OCI-LY7 (cell line): Measurements from ENCODE around the gene HYCC1. TPM values are rescaled to one million over a fixed set of nuclear protein-coding genes. Genes with fewer than 3 reads are reported as not detected.

Experiments used
- Bru-seq: library from RNA; stranded (reverse); fragments of 400-500 nt; gene quantifications from one replicate; lab custom pipeline; 2021; lab: Mats Ljungman, UMichigan
- BruChase-seq, 2 experiments: library from RNA; stranded (reverse); fragments of 400-500 nt; gene quantifications; one replicate each; lab custom pipeline; 2021; lab: Mats Ljungman, UMichigan
- BruUV-seq: library from RNA; stranded (reverse); fragments of 400-500 nt; replicated peaks from 2 replicates; lab custom pipeline; 2021; lab: Mats Ljungman, UMichigan
- CTCF ChIA-PET: fragments of 300-600 bp; sonication (Branson Sonifier 250); formaldehyde crosslinking; loops from one replicate; lab custom pipeline; 2022; ENCODE audit warnings: antibody characterized with exemption; ENCODE audit not compliant: unreplicated experiment; lab: Charles Lee
- POLR2A ChIA-PET: fragments of 300-600 bp; sonication (Branson Sonifier 250); formaldehyde crosslinking; loops from one replicate; lab custom pipeline; 2022; ENCODE audit warnings: antibody characterized with exemption; lab: Charles Lee
- DNase-seq: peaks from one replicate; pipeline ENCODE4 v3.0.0-alpha.2; 2015; ENCODE audit warnings: low spot score
- H2AFZ ChIP-seq: fragments of 200-600 bp; sonication (generic), shearing (Covaris generic); 2 replicates; pipeline ENCODE4 v1.6.1; 2014; ENCODE audit warnings: mild to moderate bottlenecking, antibody characterized with exemption, low read length, moderate library complexity
- H3K27ac ChIP-seq: fragments of 200-600 bp; sonication (generic); 2 replicates; pipeline ENCODE4 v1.5.1; 2014; ENCODE audit warnings: mixed run types, low read depth, mild to moderate bottlenecking, moderate library complexity, low read length, inconsistent platforms; ENCODE audit not compliant: poor library complexity, severe bottlenecking
- H3K36me3 ChIP-seq: fragments of 200-600 bp; sonication (generic); 2 replicates; pipeline ENCODE4 v1.6.1; 2014; ENCODE audit warnings: mild to moderate bottlenecking, antibody characterized with exemption, low read length, moderate library complexity, mixed read lengths; ENCODE audit not compliant: insufficient read depth
- H3K4me1 ChIP-seq: fragments of 200-600 bp; sonication (generic); 2 replicates; pipeline ENCODE4 v1.5.1; 2014; ENCODE audit warnings: mild to moderate bottlenecking, low read length; ENCODE audit not compliant: insufficient read depth, poor library complexity, severe bottlenecking
- H3K4me2 ChIP-seq: fragments of 200-600 bp; sonication (generic); 2 replicates; pipeline ENCODE4 v1.6.1; 2014; ENCODE audit warnings: mild to moderate bottlenecking, low read length
- H3K4me3 ChIP-seq: fragments of 200-600 bp; sonication (generic); 2 replicates; pipeline ENCODE4 v1.5.1; 2014; ENCODE audit warnings: mild to moderate bottlenecking, low read depth, low read length; ENCODE audit not compliant: poor library complexity, severe bottlenecking
- H3K79me2 ChIP-seq: fragments of 200-600 bp; sonication (generic); 2 replicates; pipeline ENCODE4 v1.6.1; 2016; ENCODE audit warnings: low read depth, mild to moderate bottlenecking, low read length, moderate library complexity, mixed read lengths; ENCODE audit not compliant: insufficient read depth
- H3K9me2 ChIP-seq: fragments of 200-600 bp; sonication (generic); 2 replicates; pipeline ENCODE4 v1.6.1; 2016; ENCODE audit warnings: mild to moderate bottlenecking, low read length, mixed read lengths; ENCODE audit not compliant: insufficient read depth
- H3K9me3 ChIP-seq: fragments of 200-600 bp; sonication (generic); 2 replicates; pipeline ENCODE4 v1.6.1; 2014; ENCODE audit warnings: mild to moderate bottlenecking, mixed run types, low read length, mixed read lengths
- H4K20me1 ChIP-seq: fragments of 200-600 bp; sonication (generic); 2 replicates; pipeline ENCODE4 v1.6.1; 2014; ENCODE audit warnings: mild to moderate bottlenecking, antibody characterized with exemption, low read length, moderate library complexity, mixed read lengths; ENCODE audit not compliant: insufficient read depth
- EZH2phosphoT487 ChIP-seq: fragments of 200-600 bp; sonication (generic); IDR thresholded peaks from 2 replicates; pipeline ENCODE4 v1.6.1; 2018; ENCODE audit warnings: low read depth, borderline replicate concordance, mild to moderate bottlenecking, mixed run types, antibody characterized with exemption, low read length, moderate library complexity, mixed read lengths
- intact Hi-C: fragments of 100-400 bp; cut with micrococcal nuclease; formaldehyde crosslinking; loops from one replicate; pipeline ENCODE4 v1.10.0; 2022; ENCODE audit not compliant: unreplicated experiment
- long read RNA-seq: library from polyadenylated mRNA; stranded (forward); transcript quantifications from one replicate; pipeline ENCODE4 v2.0.0, GENCODE V29; 2022
- total RNA-seq, 2 experiments: library from RNA; depleted of rRNA in 1 of 2; stranded (reverse); fragments of >200 nt in 1 of 2; shearing (Covaris generic) in 1 of 2; gene quantifications; 2 replicates each; pipeline ENCODE4 v1.2.3, GENCODE V29; 2014 to 2022
- TF ChIP-seq, protein P1 (sequence below): fragments of 200-600 bp; sonication (generic); conservative IDR thresholded peaks from 2 replicates; pipeline ENCODE4 v1.5.1; 2014; ENCODE audit warnings: mild to moderate bottlenecking, antibody characterized with exemption, low read length, moderate library complexity, mixed read lengths

Gene HYCC1
- total RNA-seq (2014; rRNA removed; shearing (Covaris generic)) = 43.3 and 69.9 TPM in 2 replicates
- 157 and 171 TPM in 2 replicates for total RNA-seq (2022)
- Bru-seq, nascent RNA = percentile 98 among the genes with signal in this experiment
- percentile 92 among the genes with signal in this experiment for BruChase-seq, experiment 1, labeled RNA remaining after a 6-hour chase
- percentile 97 among the genes with signal in this experiment for BruChase-seq, experiment 2, labeled RNA remaining after a 2-hour chase
- long read RNA-seq, full-length matches to known transcripts = 141 of 197 reads
- long read RNA-seq, partial matches to known transcripts = 8 of 197 reads
- long read RNA-seq, other reads (novel, unspliced or antisense) = 48 of 197 reads

DNA sequence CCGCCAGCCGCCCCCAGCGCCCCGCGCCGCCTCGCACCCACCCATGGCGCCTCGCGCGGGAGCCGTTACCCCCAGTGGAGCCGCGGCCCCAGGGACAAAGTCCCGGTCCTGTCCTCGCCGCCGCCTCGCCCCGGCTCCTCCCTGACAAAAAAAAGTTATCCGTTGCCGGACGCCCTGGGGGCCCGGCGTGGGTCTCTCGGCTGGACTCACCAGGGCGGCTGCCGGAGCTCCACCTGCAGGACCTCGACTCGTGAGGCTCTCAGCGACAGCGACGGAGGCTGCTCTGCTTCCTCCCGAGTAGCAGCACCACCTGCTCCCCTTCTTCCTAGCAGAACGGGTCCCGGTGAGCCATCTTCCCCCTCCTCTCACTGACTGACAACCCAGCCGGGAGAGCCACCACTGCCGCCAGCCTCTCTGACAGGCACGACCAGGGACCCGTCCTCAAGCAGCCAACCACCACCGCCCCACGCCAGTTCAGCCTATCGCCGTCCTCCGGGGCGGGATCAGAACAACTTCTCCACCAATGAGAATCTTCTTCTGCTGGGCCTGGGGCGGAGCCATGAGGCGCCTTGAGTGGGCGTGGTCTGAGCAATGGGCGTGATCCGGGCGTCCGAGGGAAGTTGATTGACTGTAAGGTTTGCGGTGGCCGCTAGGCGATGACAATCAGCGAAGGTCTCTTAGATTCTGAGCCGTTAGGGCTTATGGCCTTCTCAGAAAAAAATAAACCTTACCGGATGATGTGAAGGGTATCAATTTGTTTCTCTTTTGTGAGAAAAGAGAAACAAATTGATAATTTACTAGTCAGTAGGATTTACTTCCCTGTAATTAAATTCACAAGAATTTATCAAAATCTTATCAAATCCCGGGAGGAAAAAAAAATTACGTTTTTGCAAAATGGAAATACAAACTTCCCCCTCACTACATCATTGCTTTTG, at the start of gene HYCC1:
TSS of gene HYCC1 (minus strand) at position 416 of the 935 bp plus-strand sequence. CDS start 23,019 bp downstream, outside the sequence.
- peaks cover 30% of the 10 kb centered on the region for H4K20me1 ChIP-seq
- intact Hi-C loops = loop anchor here (1.0 to 10.0 kb wide), 8 partner anchors 24 to 1069 kb away; partner anchors contain the start of genes CDCA7L, IGF2BP3, RAPGEF5 and TOMM7
- H3K9me3 ChIP-seq = no peaks in the 10 kb centered on the region
- ChIA-PET POLR2A (interaction anchor here (0.7 to 3.7 kb wide), 5 partner anchors 12 to 40 kb away, joined by 3 to 31 read pairs (median 7); no protein-coding TSS in a partner anchor), CTCF (interaction anchor here (0.7 kb wide), 1 partner anchor 25 kb away, joined by 3 read pairs; no protein-coding TSS in a partner anchor)
- H3K36me3 ChIP-seq = peaks cover 16% of the 10 kb centered on the region; the same call in 1 of the 2 replicates
- H3K9me2 ChIP-seq = no peaks in the 10 kb centered on the region
- peak within 1 kb of the TSS; percentile 86 for H3K4me2 ChIP-seq
- H3K27ac ChIP-seq = peak within 1 kb of the TSS; percentile 84
- H3K4me1 ChIP-seq = peaks cover 75% of the 10 kb centered on the region
- H2AFZ ChIP-seq = peak within 1 kb of the TSS; percentile 95
- BruUV-seq = no TSS peak
- H3K4me3 ChIP-seq = peak within 1 kb of the TSS; percentile 98
- TF ChIP-seq, protein P1, sequence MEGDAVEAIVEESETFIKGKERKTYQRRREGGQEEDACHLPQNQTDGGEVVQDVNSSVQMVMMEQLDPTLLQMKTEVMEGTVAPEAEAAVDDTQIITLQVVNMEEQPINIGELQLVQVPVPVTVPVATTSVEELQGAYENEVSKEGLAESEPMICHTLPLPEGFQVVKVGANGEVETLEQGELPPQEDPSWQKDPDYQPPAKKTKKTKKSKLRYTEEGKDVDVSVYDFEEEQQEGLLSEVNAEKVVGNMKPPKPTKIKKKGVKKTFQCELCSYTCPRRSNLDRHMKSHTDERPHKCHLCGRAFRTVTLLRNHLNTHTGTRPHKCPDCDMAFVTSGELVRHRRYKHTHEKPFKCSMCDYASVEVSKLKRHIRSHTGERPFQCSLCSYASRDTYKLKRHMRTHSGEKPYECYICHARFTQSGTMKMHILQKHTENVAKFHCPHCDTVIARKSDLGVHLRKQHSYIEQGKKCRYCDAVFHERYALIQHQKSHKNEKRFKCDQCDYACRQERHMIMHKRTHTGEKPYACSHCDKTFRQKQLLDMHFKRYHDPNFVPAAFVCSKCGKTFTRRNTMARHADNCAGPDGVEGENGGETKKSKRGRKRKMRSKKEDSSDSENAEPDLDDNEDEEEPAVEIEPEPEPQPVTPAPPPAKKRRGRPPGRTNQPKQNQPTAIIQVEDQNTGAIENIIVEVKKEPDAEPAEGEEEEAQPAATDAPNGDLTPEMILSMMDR = peak; percentile 79
- TF ChIP-seq EZH2phosphoT487 = no peak
- peaks cover 48% of the 10 kb centered on the region for H3K79me2 ChIP-seq
- peak; percentile 99 for DNase-seq

DNA sequence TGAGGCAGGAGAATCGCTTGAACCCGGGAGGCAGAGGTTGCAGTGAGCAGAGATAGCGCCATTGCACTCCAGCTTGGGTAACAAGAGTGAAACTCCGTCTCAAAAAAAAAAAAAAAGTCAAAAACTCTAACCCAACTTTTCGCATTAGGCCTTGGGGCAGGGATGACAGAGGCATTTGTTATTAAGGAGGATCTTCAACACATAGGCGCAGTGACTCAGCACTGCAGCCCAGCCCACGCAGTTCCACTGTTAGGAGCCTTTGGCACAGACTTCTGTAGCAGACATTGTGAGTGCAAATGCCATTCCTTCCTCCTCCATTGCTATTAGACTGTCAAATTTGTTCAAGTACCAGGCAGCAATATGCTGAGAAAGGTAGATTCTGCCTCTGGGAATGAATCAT, 48.5 kb upstream of the HYCC1 start:
- no peaks in the 10 kb centered on the region for H3K9me2 ChIP-seq
- no TSS peak for BruUV-seq
- H3K4me3 ChIP-seq = no peak overlapping the region
- ChIA-PET CTCF (no interaction called here), POLR2A (no interaction called here)
- no peaks in the 10 kb centered on the region for H3K36me3 ChIP-seq
- H4K20me1 ChIP-seq = no peaks in the 10 kb centered on the region
- H3K79me2 ChIP-seq = no peaks in the 10 kb centered on the region
- TF ChIP-seq, protein P1 = no peak
- TF ChIP-seq EZH2phosphoT487 = no peak
- no peak overlapping the region for H2AFZ ChIP-seq
- H3K27ac ChIP-seq = no peak overlapping the region
- H3K4me1 ChIP-seq = no peaks in the 10 kb centered on the region
- no peak overlapping the region for H3K4me2 ChIP-seq
- no peak for DNase-seq
- intact Hi-C loops = no loop called here
- no peaks in the 10 kb centered on the region for H3K9me3 ChIP-seq
